Gastroesophageal sphincter (tissue), 3 donors: ENCODE measurements around the gene MLLT1.

Experiments used
- CTCF ChIP-seq, 4 experiments: fragments of 200-600 bp in 2 of 4; fragments of 450-650 bp in 2 of 4; sonication (generic) in 1 of 4; IDR thresholded peaks; one replicate each; pipeline ENCODE4 v1.5.1; 2017 to 2019; ENCODE audit warnings: antibody characterized with exemption in 4 of 4, mild to moderate bottlenecking in 2 of 4, moderate library complexity in 2 of 4
- POLR2A ChIP-seq, 2 donors: fragments of 450-650 bp; IDR thresholded peaks; one replicate each; pipeline ENCODE4 v1.6.1; 2017; ENCODE audit warnings: antibody characterized with exemption in 2 of 2, mild to moderate bottlenecking in 2 of 2, moderate library complexity in 1 of 2

- TF ChIP-seq CTCF (IDR thresholded peaks at IDR 0.05), result no peak
- no peak for TF ChIP-seq POLR2A (IDR thresholded peaks at IDR 0.05)
These were observed 10.5 kb downstream of the MLLT1 start for GRCh38 chr19:6269101-6269886.
